Measurements from ENCODE around the gene SHISAL1.

- TF ChIP-seq CTCF (IDR thresholded peaks at IDR 0.05) (no peak), EZH2 (IDR thresholded peaks at IDR 0.05; ENCODE audit: borderline replicate concordance, insufficient read depth, low read depth, low read length, poor library complexity, severe bottlenecking) (no peak)
Observed at GRCh38 chr22:44291674-44292360, 20.9 kb downstream of the SHISAL1 start.
